CD14-positive monocyte (primary cell): ENCODE measurements around the gene XCR1. TPM values are rescaled to one million over a fixed set of nuclear protein-coding genes. Genes with fewer than 3 reads are reported as not detected.

Experiments
- DNase-seq, 3 donors: peaks; one replicate each; pipeline ENCODE4 v3.0.0-alpha.2; 2011 to 2022
- H2AFZ ChIP-seq: 2 replicates; pipeline ENCODE4 v1.6.0; 2012; ENCODE audit warnings: mild to moderate bottlenecking, low read depth, low read length, inconsistent platforms; ENCODE audit not compliant: insufficient read depth, poor library complexity, severe bottlenecking
- H3K27ac ChIP-seq, 2 donors: 1 replicate in 1 of 2; 2 replicates in 1 of 2; pipeline ENCODE4 v1.5.1; 2012 to 2013; ENCODE audit warnings: low read length in 2 of 2, control low read depth in 1 of 2, inconsistent platforms in 1 of 2, low read depth in 1 of 2, mild to moderate bottlenecking in 1 of 2
- H3K27me3 ChIP-seq, 2 donors: one replicate each; pipeline versions ENCODE4 v1.6.0 to v1.6.1; 2011 to 2013; ENCODE audit warnings: low read length in 2 of 2; ENCODE audit not compliant: control insufficient read depth in 2 of 2, insufficient read depth in 2 of 2
- H3K36me3 ChIP-seq, 2 donors: replicated peaks in 1 of 2; 1 replicate in 1 of 2; 2 replicates in 1 of 2; pipeline versions ENCODE4 v1.5.1 to v1.6.1; 2012 to 2013; ENCODE audit warnings: low read length in 2 of 2, control low read depth in 1 of 2, inconsistent platforms in 1 of 2, mild to moderate bottlenecking in 1 of 2; ENCODE audit not compliant: insufficient read depth in 2 of 2, control insufficient read depth in 1 of 2
- H3K4me1 ChIP-seq, 2 donors: 1 replicate in 1 of 2; 2 replicates in 1 of 2; pipeline versions ENCODE4 v1.5.1 to v1.6.1; 2012 to 2013; ENCODE audit warnings: low read length in 2 of 2, control low read depth in 1 of 2, inconsistent platforms in 1 of 2, mild to moderate bottlenecking in 1 of 2, moderate library complexity in 1 of 2; ENCODE audit not compliant: insufficient read depth in 2 of 2, control insufficient read depth in 1 of 2
- H3K4me2 ChIP-seq: replicated peaks from 2 replicates; pipeline ENCODE3; 2012; ENCODE audit warnings: low read length, moderate library complexity, mild to moderate bottlenecking; ENCODE audit not compliant: poor library complexity, severe bottlenecking; ENCODE audit errors: extremely low read depth
- H3K4me3 ChIP-seq, 3 experiments: fragments of 200-600 bp in 1 of 3; sonication (generic) in 1 of 3; replicated peaks in 1 of 3; 1 replicate in 2 of 3; 2 replicates in 1 of 3; pipeline ENCODE4 v1.5.1; 2011 to 2013; ENCODE audit warnings: low read length in 3 of 3, mild to moderate bottlenecking in 3 of 3, control low read depth in 2 of 3, low read depth in 2 of 3, inconsistent platforms in 1 of 3, moderate library complexity in 1 of 3
- H3K79me2 ChIP-seq: 2 replicates; pipeline ENCODE4 v1.6.0; 2012; ENCODE audit warnings: mild to moderate bottlenecking, control low read depth, inconsistent platforms, low read length, moderate library complexity; ENCODE audit not compliant: insufficient read depth
- H3K9ac ChIP-seq: 2 replicates; pipeline ENCODE4 v1.6.0; 2017; ENCODE audit warnings: low read length, mild to moderate bottlenecking; ENCODE audit not compliant: insufficient read depth, poor library complexity, severe bottlenecking
- H3K9me3 ChIP-seq, 2 donors: replicated peaks in 1 of 2; 1 replicate in 1 of 2; 2 replicates in 1 of 2; pipeline versions ENCODE4 v1.5.1 to v1.6.1; 2012 to 2013; ENCODE audit warnings: low read length in 2 of 2, control low read depth in 1 of 2; ENCODE audit not compliant: control insufficient read depth in 1 of 2, insufficient read depth in 1 of 2
- H4K20me1 ChIP-seq: 2 replicates; pipeline ENCODE4 v1.6.0; 2012; ENCODE audit warnings: mild to moderate bottlenecking, low read length, control low read depth, moderate library complexity; ENCODE audit not compliant: insufficient read depth
- H3K27ac Mint-ChIP-seq, 7 donors: one replicate each; pipeline ENCODE4 v1.8.0; 2020; ENCODE audit warnings: mild to moderate bottlenecking in 7 of 7, mixed read lengths in 7 of 7, moderate library complexity in 6 of 7, inconsistent platforms in 2 of 7
- H3K27me3 Mint-ChIP-seq, 3 donors: one replicate each; pipeline ENCODE4 v1.8.0; 2021 to 2022; ENCODE audit warnings: low read depth in 3 of 3, mild to moderate bottlenecking in 3 of 3, mixed read lengths in 3 of 3, moderate library complexity in 3 of 3, inconsistent platforms in 1 of 3
- H3K36me3 Mint-ChIP-seq, 2 donors: one replicate each; pipeline ENCODE4 v1.8.0; 2020; ENCODE audit warnings: mixed read lengths in 2 of 2, inconsistent platforms in 1 of 2, mild to moderate bottlenecking in 1 of 2
- H3K4me1 Mint-ChIP-seq: one replicate; pipeline ENCODE4 v1.8.0; 2020; ENCODE audit warnings: mild to moderate bottlenecking, mixed read lengths
- H3K4me3 Mint-ChIP-seq, 2 donors: one replicate each; pipeline ENCODE4 v1.8.0; 2020; ENCODE audit warnings: mild to moderate bottlenecking in 2 of 2, mixed read lengths in 2 of 2, moderate library complexity in 1 of 2
- H3K9me3 Mint-ChIP-seq, 7 donors: one replicate each; pipeline ENCODE4 v1.8.0; 2020 to 2022; ENCODE audit warnings: mixed read lengths in 7 of 7, mild to moderate bottlenecking in 6 of 7, moderate library complexity in 6 of 7, inconsistent platforms in 2 of 7
- WGBS: methylation state at CpG from one replicate; pipeline ENCODE4 v1.1.5; 2013; ENCODE audit warnings: missing lambda C conversion rate; ENCODE audit not compliant: insufficient coverage; 5-methylcytosine and 5-hydroxymethylcytosine counted together
- intact Hi-C, 2 donors: fragments of 100-400 bp; cut with micrococcal nuclease; formaldehyde crosslinking; loops; one replicate each; pipeline versions ENCODE4 v1.15.0 to v1.15.1; 2023
- polyA minus RNA-seq: library from RNA; depleted of rRNA, polyadenylated mRNA; stranded (reverse); fragments of >200 nt; gene quantifications from 2 replicates; pipeline ENCODE4 v1.2.3, GENCODE V29; 2012
- polyA plus RNA-seq, 3 donors: library from polyadenylated mRNA; depleted of rRNA in 1 of 3; unstranded in 2 of 3; stranded (reverse) in 1 of 3; fragments of 300-500 nt in 2 of 3; fragments of >200 nt in 1 of 3; fragmentation: Illumina TruSeq in 2 of 3; gene quantifications; 1 replicate in 2 of 3; 2 replicates in 1 of 3; pipeline ENCODE4 v1.2.3, GENCODE V29; 2012 to 2021
- total RNA-seq, 12 experiments: library from RNA in 1 of 12; stranded (reverse) in 1 of 12; fragments of 120-200 nt in 1 of 12; gene quantifications; one replicate each; pipeline ENCODE4 v1.2.4 and lab custom pipeline; 2013 to 2026; ENCODE audit warnings: mixed read lengths in 6 of 12, inconsistent platforms in 1 of 12
- TF ChIP-seq, protein P1 (sequence below): fragments of 200-600 bp; IDR thresholded peaks from one replicate; pipeline ENCODE4 v1.8.0; 2022; ENCODE audit warnings: antibody characterized with exemption, mild to moderate bottlenecking

The XCR1 gene, protein sequence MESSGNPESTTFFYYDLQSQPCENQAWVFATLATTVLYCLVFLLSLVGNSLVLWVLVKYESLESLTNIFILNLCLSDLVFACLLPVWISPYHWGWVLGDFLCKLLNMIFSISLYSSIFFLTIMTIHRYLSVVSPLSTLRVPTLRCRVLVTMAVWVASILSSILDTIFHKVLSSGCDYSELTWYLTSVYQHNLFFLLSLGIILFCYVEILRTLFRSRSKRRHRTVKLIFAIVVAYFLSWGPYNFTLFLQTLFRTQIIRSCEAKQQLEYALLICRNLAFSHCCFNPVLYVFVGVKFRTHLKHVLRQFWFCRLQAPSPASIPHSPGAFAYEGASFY
- 0.08 TPM for total RNA-seq (2013)
- polyA plus RNA-seq (under 1 TPM in 2 of 3 donors, not detected in 1; 0.03 to 0.05 TPM), polyA minus RNA-seq (0.08 TPM in 1 of 2 replicates, not detected in the other), total RNA-seq (lab: John Stamatoyannopoulos, UW) (0.07 to 11.9 (median 2.1) reads per million in 11 experiments)

DNA sequence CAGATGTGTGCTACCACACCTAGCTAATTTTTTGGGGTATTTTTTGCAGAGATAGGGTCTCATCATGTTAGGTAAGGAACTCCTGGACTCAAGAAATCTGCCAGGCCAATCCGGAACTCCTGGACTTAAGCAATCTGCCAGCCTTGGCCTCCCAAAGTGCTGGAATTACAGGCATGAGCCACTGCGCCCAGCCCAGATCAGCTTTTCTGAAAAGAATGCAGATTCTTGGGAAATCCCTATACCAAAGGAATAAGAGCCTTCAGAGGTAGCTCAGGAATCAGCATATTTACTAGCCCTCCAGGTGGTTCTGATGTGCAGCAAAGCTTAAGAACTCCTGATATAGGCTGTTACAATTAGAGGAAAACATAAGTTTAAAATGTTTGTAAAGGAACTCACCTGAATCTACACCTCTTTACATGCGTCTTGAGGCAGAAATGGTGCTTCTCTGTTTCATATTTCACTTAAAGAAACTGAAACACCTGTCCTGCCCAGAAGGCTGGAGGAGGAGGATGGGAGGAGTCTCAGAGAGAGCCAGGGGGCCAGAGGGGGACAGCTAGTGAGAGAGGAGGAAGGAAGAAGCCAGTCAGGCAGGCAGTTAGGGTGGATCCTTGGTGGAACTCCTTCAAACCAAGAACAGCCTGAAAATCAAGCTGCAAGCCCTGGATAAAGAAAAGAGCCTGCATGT is at the start of gene XCR1:
XCR1 (minus strand) TSS at position 463 of the 685 bp plus-strand sequence. CDS start 5,536 bp downstream, outside the sequence.
- no peak within 1 kb of the TSS for H3K4me2 ChIP-seq
- H3K4me3 ChIP-seq: no peak within 1 kb of the TSS
- H3K27ac ChIP-seq: no peak within 1 kb of the TSS
- intact Hi-C loops: no loop called here
- no peak for DNase-seq
- no peaks in the 10 kb centered on the region for H4K20me1 ChIP-seq
- WGBS: 100% methylated on average over 1 of the region's 3 CpGs
- Mint-ChIP-seq H3K9me3 (peaks cover 14 to 37% (median 17%) of the 10 kb centered on the region in 7 donors), H3K27ac (peak within 1 kb of the TSS in 3 of 7 donors; percentile 14 to 64 (median 53)), H3K27me3 (peaks cover 0 to 1% (median 0%) of the 10 kb centered on the region in 3 donors), H3K4me1 (peaks cover 17% of the 10 kb centered on the region), H3K4me3 (no peak within 1 kb of the TSS), H3K36me3 (peaks cover 3 to 5% of the 10 kb centered on the region in 2 donors)
- no peaks in the 10 kb centered on the region for H3K27me3 ChIP-seq
- H3K9me3 ChIP-seq: peaks cover 7 to 28% of the 10 kb centered on the region in 2 donors
- TF ChIP-seq, protein P1, sequence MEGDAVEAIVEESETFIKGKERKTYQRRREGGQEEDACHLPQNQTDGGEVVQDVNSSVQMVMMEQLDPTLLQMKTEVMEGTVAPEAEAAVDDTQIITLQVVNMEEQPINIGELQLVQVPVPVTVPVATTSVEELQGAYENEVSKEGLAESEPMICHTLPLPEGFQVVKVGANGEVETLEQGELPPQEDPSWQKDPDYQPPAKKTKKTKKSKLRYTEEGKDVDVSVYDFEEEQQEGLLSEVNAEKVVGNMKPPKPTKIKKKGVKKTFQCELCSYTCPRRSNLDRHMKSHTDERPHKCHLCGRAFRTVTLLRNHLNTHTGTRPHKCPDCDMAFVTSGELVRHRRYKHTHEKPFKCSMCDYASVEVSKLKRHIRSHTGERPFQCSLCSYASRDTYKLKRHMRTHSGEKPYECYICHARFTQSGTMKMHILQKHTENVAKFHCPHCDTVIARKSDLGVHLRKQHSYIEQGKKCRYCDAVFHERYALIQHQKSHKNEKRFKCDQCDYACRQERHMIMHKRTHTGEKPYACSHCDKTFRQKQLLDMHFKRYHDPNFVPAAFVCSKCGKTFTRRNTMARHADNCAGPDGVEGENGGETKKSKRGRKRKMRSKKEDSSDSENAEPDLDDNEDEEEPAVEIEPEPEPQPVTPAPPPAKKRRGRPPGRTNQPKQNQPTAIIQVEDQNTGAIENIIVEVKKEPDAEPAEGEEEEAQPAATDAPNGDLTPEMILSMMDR: no peak
- no peak within 1 kb of the TSS for H2AFZ ChIP-seq
- no peak within 1 kb of the TSS for H3K9ac ChIP-seq
- H3K36me3 ChIP-seq: no peaks in the 10 kb centered on the region
- no peaks in the 10 kb centered on the region for H3K79me2 ChIP-seq
- H3K4me1 ChIP-seq: peaks cover 9 to 17% of the 10 kb centered on the region in 2 donors

DNA sequence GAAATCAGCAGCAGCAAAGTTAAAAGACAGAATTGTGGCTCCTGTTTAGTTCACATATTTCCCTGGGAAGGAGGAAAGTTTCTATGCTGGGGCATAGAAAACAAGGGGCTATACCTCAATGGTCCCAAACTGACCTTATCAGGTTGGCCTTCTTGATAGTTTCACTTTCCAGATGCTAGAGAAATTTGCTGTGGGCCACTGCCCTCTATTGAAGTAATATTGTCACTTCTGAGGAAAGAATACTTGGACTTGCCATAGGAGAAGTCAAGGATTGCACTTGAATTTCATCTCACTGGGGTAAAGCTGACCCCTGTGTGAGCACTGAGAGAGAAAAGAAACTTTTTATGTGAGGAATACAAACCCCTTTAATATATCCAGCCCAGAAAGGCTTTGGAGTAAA is 49.3 kb upstream of the XCR1 start:
- peaks cover 3 to 7% of the 10 kb centered on the region in 2 donors for H3K4me1 ChIP-seq
- no peak overlapping the region for H3K4me3 Mint-ChIP-seq
- H3K9ac ChIP-seq: no peak overlapping the region
- TF ChIP-seq, protein P1: peak; percentile 49
- no peak overlapping the region for H3K27ac ChIP-seq
- H3K79me2 ChIP-seq: no peaks in the 10 kb centered on the region
- no peaks in the 10 kb centered on the region for H3K36me3 Mint-ChIP-seq
- no peak overlapping the region for H2AFZ ChIP-seq
- H3K36me3 ChIP-seq: no peaks in the 10 kb centered on the region
- intact Hi-C loops: loop anchor here (2.0 to 5.0 kb wide), 2 partner anchors 138 to 314 kb away; no protein-coding TSS in a partner anchor
- H3K4me3 ChIP-seq: no peak overlapping the region
- H3K27me3 ChIP-seq: no peaks in the 10 kb centered on the region
- DNase-seq: peak in 2 of 3 donors; percentile 44 to 57
- no peak overlapping the region for H3K4me2 ChIP-seq
- H3K4me1 Mint-ChIP-seq: peaks cover 19% of the 10 kb centered on the region
- H3K27me3 Mint-ChIP-seq: peaks cover 2 to 4% (median 3%) of the 10 kb centered on the region in 3 donors
- no peak overlapping the region for H3K27ac Mint-ChIP-seq
- H4K20me1 ChIP-seq: no peaks in the 10 kb centered on the region
- H3K9me3 ChIP-seq: no peaks in the 10 kb centered on the region
- no peaks in the 10 kb centered on the region for H3K9me3 Mint-ChIP-seq
